HG02981 (cell line): ENCODE measurements around the gene SLC25A30.
"Not testable (repeated sequence)": the region's sequence is repeated elsewhere in the genome, so short reads cannot be mapped to it uniquely, and the experiment has no call there.

Experiments used
- ATAC-seq: cut with Tn5 transposase; IDR thresholded peaks from one replicate; pipeline ENCODE4 v1.9.1; 2021; ENCODE audit warnings: mild to moderate bottlenecking, moderate library complexity; ENCODE audit not compliant: unreplicated experiment

SLC25A30 gene

GRCh38 chr13:45433381-45433790 lies 15.2 kb upstream of the SLC25A30 start:
- no peak for ATAC-seq

- ATAC-seq: no peak
These were observed 14.7 kb upstream of the SLC25A30 start for GRCh38 chr13:45432737-45433380.

- ATAC-seq: not testable (repeated sequence)
These were observed 8.1 kb upstream of the SLC25A30 start for GRCh38 chr13:45426056-45426841.

GRCh38 chr13:45422731-45423292 lies 4.6 kb upstream of the SLC25A30 start:
- ATAC-seq: no peak

GRCh38 chr13:45419945-45420344 lies 1.8 kb upstream of the SLC25A30 start:
- ATAC-seq: no peak

- not testable (repeated sequence) for ATAC-seq
These were observed 1.2 kb upstream of the SLC25A30 start for GRCh38 chr13:45419389-45419788.

GRCh38 chr13:45416516-45417128 lies 1.6 kb downstream of the SLC25A30 start:
- ATAC-seq: no peak

- no peak for ATAC-seq
These were observed 3.1 kb downstream of the SLC25A30 start for GRCh38 chr13:45415112-45415511.

GRCh38 chr13:45413826-45414307 lies 4.3 kb downstream of the SLC25A30 start:
- ATAC-seq: no peak

- no peak for ATAC-seq
These were observed 5.7 kb downstream of the SLC25A30 start for GRCh38 chr13:45412274-45413049.

GRCh38 chr13:45411631-45412030 lies 6.5 kb downstream of the SLC25A30 start:
- ATAC-seq: no peak

- ATAC-seq: no peak
These were observed 7.0 kb downstream of the SLC25A30 start for GRCh38 chr13:45411221-45411620.

GRCh38 chr13:45410466-45410865 lies 7.7 kb downstream of the SLC25A30 start:
- no peak for ATAC-seq

- no peak for ATAC-seq
These were observed 8.2 kb downstream of the SLC25A30 start for GRCh38 chr13:45410001-45410400.

GRCh38 chr13:45406421-45406820 lies 11.8 kb downstream of the SLC25A30 start:
- ATAC-seq: no peak

GRCh38 chr13:45403081-45403480 lies 15.1 kb downstream of the SLC25A30 start:
- no peak for ATAC-seq

- ATAC-seq: no peak
These were observed 15.5 kb downstream of the SLC25A30 start for GRCh38 chr13:45402641-45403040.

GRCh38 chr13:45401314-45401713 lies 16.9 kb downstream of the SLC25A30 start:
- ATAC-seq: no peak

GRCh38 chr13:45398877-45399276 lies 19.3 kb downstream of the SLC25A30 start:
- ATAC-seq: no peak

GRCh38 chr13:45396533-45397095 lies 21.6 kb downstream of the SLC25A30 start:
- ATAC-seq: no peak
